ENCODE results near the gene LIMA1.
A peak's percentile ranks its signal among the peaks of the same experiment; 100 is the strongest.
"Not testable (repeated sequence)": the region's sequence is repeated elsewhere in the genome, so short reads cannot be mapped to it uniquely, and the experiment has no call there.

Gene LIMA1

GRCh38 chr12:50224026-50224692, 59.2 kb downstream of the LIMA1 start:
- peaks cover 0 to 1% of the 10 kb centered on the region in 2 donors for H3K36me3 Mint-ChIP-seq
- DNase-seq (no peak), ATAC-seq (replicated peaks) (peak; percentile 71 to 73)
- no peaks in the 10 kb centered on the region for H3K27me3 Mint-ChIP-seq
- H3K4me3 Mint-ChIP-seq = no peak overlapping the region
- peaks cover 9 to 17% of the 10 kb centered on the region in 2 donors for H3K4me1 Mint-ChIP-seq
- no peaks in the 10 kb centered on the region for H3K9me3 Mint-ChIP-seq
- H3K27ac Mint-ChIP-seq = peak overlapping the region; percentile 14

GRCh38 chr12:50222275-50222783, 61.0 kb downstream of the LIMA1 start:
- DNase-seq = no peak
- Mint-ChIP-seq H3K36me3 (peaks cover 0 to 1% of the 10 kb centered on the region in 2 donors), H3K27me3 (no peaks in the 10 kb centered on the region), H3K27ac (no peak overlapping the region), H3K4me3 (no peak overlapping the region), H3K4me1 (peaks cover 9 to 17% of the 10 kb centered on the region in 2 donors), H3K9me3 (no peaks in the 10 kb centered on the region)
- ATAC-seq (replicated peaks) = peak in 1 of 2 donors; percentile 31

- ATAC-seq (replicated peaks) (peak in 1 of 2 donors; percentile 32), DNase-seq (no peak)
- no peaks in the 10 kb centered on the region for H3K9me3 Mint-ChIP-seq
- H3K4me3 Mint-ChIP-seq = no peak overlapping the region
- H3K27ac Mint-ChIP-seq = no peak overlapping the region
- H3K36me3 Mint-ChIP-seq = peaks cover 0 to 3% of the 10 kb centered on the region in 2 donors
- peaks cover 11 to 17% of the 10 kb centered on the region in 2 donors for H3K4me1 Mint-ChIP-seq
- no peaks in the 10 kb centered on the region for H3K27me3 Mint-ChIP-seq
Observed at GRCh38 chr12:50221228-50222008, 61.9 kb downstream of the LIMA1 start.

- no peak overlapping the region for H3K27ac Mint-ChIP-seq
- no peak for DNase-seq
Observed at GRCh38 chr12:50220363-50220995, 62.8 kb downstream of the LIMA1 start.

GRCh38 chr12:50219544-50219943, 63.8 kb downstream of the LIMA1 start:
- DNase-seq = no peak
- peaks cover 0 to 5% of the 10 kb centered on the region in 2 donors for H3K36me3 Mint-ChIP-seq
- no peak for ATAC-seq (replicated peaks)
- peaks cover 9 to 17% of the 10 kb centered on the region in 2 donors for H3K4me1 Mint-ChIP-seq
- H3K27ac Mint-ChIP-seq = no peak overlapping the region
- no peaks in the 10 kb centered on the region for H3K9me3 Mint-ChIP-seq
- H3K4me3 Mint-ChIP-seq = no peak overlapping the region
- no peaks in the 10 kb centered on the region for H3K27me3 Mint-ChIP-seq

More at GRCh38 chr12:50220363-50220995, 62.8 kb downstream of the LIMA1 start:
- Mint-ChIP-seq H3K4me3 (peak overlapping the region; percentile 32 to 59), H3K4me1 (peaks cover 11 to 17% of the 10 kb centered on the region in 2 donors), H3K36me3 (peaks cover 0 to 3% of the 10 kb centered on the region in 2 donors), H3K27me3 (no peaks in the 10 kb centered on the region), H3K9me3 (no peaks in the 10 kb centered on the region)
- ATAC-seq (replicated peaks) = peak; percentile 73 to 79

- H3K4me1 Mint-ChIP-seq = peaks cover 4 to 12% of the 10 kb centered on the region in 2 donors
- H3K27ac Mint-ChIP-seq; H3K27me3 Mint-ChIP-seq; H3K4me3 Mint-ChIP-seq; H3K9me3 Mint-ChIP-seq; DNase-seq; H3K36me3 Mint-ChIP-seq; ATAC-seq (replicated peaks): not testable (repeated sequence)
Observed at GRCh38 chr12:50219001-50219400, 64.3 kb downstream of the LIMA1 start.

GRCh38 chr12:50218386-50218785, 64.9 kb downstream of the LIMA1 start:
- Mint-ChIP-seq H3K27ac (no peak overlapping the region), H3K9me3 (no peaks in the 10 kb centered on the region), H3K4me1 (peaks cover 4 to 6% of the 10 kb centered on the region in 2 donors), H3K4me3 (no peak overlapping the region), H3K36me3 (peaks cover 0 to 5% of the 10 kb centered on the region in 2 donors), H3K27me3 (no peaks in the 10 kb centered on the region)
- no peak for ATAC-seq (replicated peaks)
- DNase-seq = no peak

GRCh38 chr12:50217202-50217601, 66.1 kb downstream of the LIMA1 start:
- Mint-ChIP-seq H3K4me1 (peaks cover 0 to 1% of the 10 kb centered on the region in 2 donors), H3K36me3 (peaks cover 0 to 5% of the 10 kb centered on the region in 2 donors), H3K27me3 (no peaks in the 10 kb centered on the region), H3K4me3 (no peak overlapping the region), H3K27ac (no peak overlapping the region), H3K9me3 (no peaks in the 10 kb centered on the region)
- DNase-seq = no peak
- ATAC-seq (replicated peaks) = no peak

- Mint-ChIP-seq H3K4me1 (peaks cover 5 to 8% of the 10 kb centered on the region in 2 donors), H3K36me3 (peaks cover 4 to 5% of the 10 kb centered on the region in 2 donors), H3K27me3 (no peaks in the 10 kb centered on the region), H3K4me3 (no peak overlapping the region), H3K27ac (no peak overlapping the region), H3K9me3 (no peaks in the 10 kb centered on the region)
- ATAC-seq (replicated peaks) (no peak), DNase-seq (no peak)
Observed at GRCh38 chr12:50215033-50215432, 68.3 kb downstream of the LIMA1 start.

- DNase-seq (no peak), ATAC-seq (replicated peaks) (no peak)
- H3K4me3 Mint-ChIP-seq = no peak overlapping the region
- no peak overlapping the region for H3K27ac Mint-ChIP-seq
- peaks cover 5 to 8% of the 10 kb centered on the region in 2 donors for H3K4me1 Mint-ChIP-seq
- peaks cover 4% of the 10 kb centered on the region in 2 donors for H3K36me3 Mint-ChIP-seq
- H3K9me3 Mint-ChIP-seq = no peaks in the 10 kb centered on the region
- H3K27me3 Mint-ChIP-seq = no peaks in the 10 kb centered on the region
Observed at GRCh38 chr12:50214018-50214417, 69.3 kb downstream of the LIMA1 start.

- peaks cover 5 to 8% of the 10 kb centered on the region in 2 donors for H3K4me1 Mint-ChIP-seq
- ATAC-seq (replicated peaks) = no peak
Observed at GRCh38 chr12:50213439-50213838, 69.9 kb downstream of the LIMA1 start.

GRCh38 chr12:50212071-50212467, 71.3 kb downstream of the LIMA1 start:
- Mint-ChIP-seq H3K4me3 (no peak overlapping the region), H3K9me3 (no peaks in the 10 kb centered on the region), H3K36me3 (peaks cover 3 to 4% of the 10 kb centered on the region in 2 donors), H3K4me1 (peaks cover 4 to 8% of the 10 kb centered on the region in 2 donors), H3K27ac (no peak overlapping the region), H3K27me3 (no peaks in the 10 kb centered on the region)
- DNase-seq (no peak), ATAC-seq (replicated peaks) (no peak)

More at GRCh38 chr12:50213439-50213838, 69.9 kb downstream of the LIMA1 start:
- Mint-ChIP-seq H3K9me3 (no peaks in the 10 kb centered on the region), H3K4me3 (no peak overlapping the region), H3K27ac (no peak overlapping the region), H3K36me3 (peaks cover 4% of the 10 kb centered on the region in 2 donors), H3K27me3 (no peaks in the 10 kb centered on the region)
- no peak for DNase-seq

- no peak overlapping the region for H3K27ac Mint-ChIP-seq
- H3K27me3 Mint-ChIP-seq = no peaks in the 10 kb centered on the region
- no peak overlapping the region for H3K4me3 Mint-ChIP-seq
- no peak for ATAC-seq (replicated peaks)
- H3K9me3 Mint-ChIP-seq = no peaks in the 10 kb centered on the region
- DNase-seq = no peak
- peaks cover 4 to 8% of the 10 kb centered on the region in 2 donors for H3K4me1 Mint-ChIP-seq
- peaks cover 2 to 4% of the 10 kb centered on the region in 2 donors for H3K36me3 Mint-ChIP-seq
Observed at GRCh38 chr12:50211392-50212070, 71.8 kb downstream of the LIMA1 start.

GRCh38 chr12:50207424-50207823, 75.9 kb downstream of the LIMA1 start:
- ATAC-seq (replicated peaks) (no peak), DNase-seq (no peak)
- Mint-ChIP-seq H3K4me1 (peaks cover 4 to 8% of the 10 kb centered on the region in 2 donors), H3K27ac (no peak overlapping the region), H3K27me3 (no peaks in the 10 kb centered on the region), H3K9me3 (no peaks in the 10 kb centered on the region), H3K4me3 (no peak overlapping the region), H3K36me3 (peaks cover 2 to 4% of the 10 kb centered on the region in 2 donors)
